Smooth muscle cell (in vitro differentiated cells): ENCODE measurements around the gene ZFPL1. TPM values are rescaled to one million over a fixed set of nuclear protein-coding genes. Genes with fewer than 3 reads are reported as not detected.

Experiments
- DNase-seq: peaks from one replicate; lab custom pipeline; 2025; ENCODE audit not compliant: unreplicated experiment; lab: John Stamatoyannopoulos, UW
- H2AFZ ChIP-seq: fragments of 200-600 bp; sonication (generic); 2 replicates; pipeline ENCODE4 v1.6.0; 2016; ENCODE audit warnings: antibody characterized with exemption, low read depth, mild to moderate bottlenecking
- H3F3A ChIP-seq: fragments of 200-600 bp; sonication (generic); 2 replicates; pipeline ENCODE4 v1.6.0; 2017; ENCODE audit warnings: antibody characterized with exemption, low read depth
- H3K27ac ChIP-seq: fragments of 200-600 bp; sonication (generic); 2 replicates; pipeline ENCODE4 v1.5.1; 2016; ENCODE audit warnings: low read depth, mild to moderate bottlenecking
- H3K27me3 ChIP-seq: fragments of 200-600 bp; sonication (generic); 2 replicates; pipeline ENCODE4 v1.6.1; 2016; ENCODE audit warnings: low read depth, mild to moderate bottlenecking
- H3K36me3 ChIP-seq: fragments of 200-600 bp; sonication (generic); 2 replicates; pipeline ENCODE4 v1.5.1; 2016; ENCODE audit warnings: low read depth
- H3K4me1 ChIP-seq: fragments of 200-600 bp; sonication (generic); 2 replicates; pipeline ENCODE4 v1.5.1; 2016; ENCODE audit warnings: low read depth
- H3K4me2 ChIP-seq: fragments of 200-600 bp; sonication (generic); 2 replicates; pipeline ENCODE4 v1.6.0; 2016; ENCODE audit warnings: mild to moderate bottlenecking
- H3K4me3 ChIP-seq: fragments of 200-600 bp; sonication (generic); 2 replicates; pipeline ENCODE4 v1.5.1; 2016; ENCODE audit warnings: mild to moderate bottlenecking
- H3K79me2 ChIP-seq: fragments of 200-600 bp; sonication (generic); 2 replicates; pipeline ENCODE4 v1.6.0; 2016; ENCODE audit warnings: low read depth, mild to moderate bottlenecking
- H3K9ac ChIP-seq: fragments of 200-600 bp; sonication (generic); 2 replicates; pipeline ENCODE4 v1.6.0; 2016; ENCODE audit warnings: low read depth
- H3K9me3 ChIP-seq: fragments of 200-600 bp; sonication (generic); replicated peaks from 2 replicates; pipeline ENCODE4 v1.5.1; 2016; ENCODE audit warnings: low read depth
- H4K20me1 ChIP-seq: fragments of 200-600 bp; sonication (generic); 2 replicates; pipeline ENCODE4 v1.6.0; 2016; ENCODE audit warnings: low read depth
- CTCF ChIP-seq: fragments of 200-600 bp; sonication (generic); IDR thresholded peaks from 2 replicates; pipeline ENCODE4 v1.5.1; 2017; ENCODE audit warnings: borderline replicate concordance, mild to moderate bottlenecking, antibody characterized with exemption; ENCODE audit not compliant: insufficient read depth, poor library complexity, severe bottlenecking
- WGBS: methylation state at CpG from one replicate; pipeline ENCODE4 v1.1.7; 2016; ENCODE audit warnings: low lambda C conversion rate; 5-methylcytosine and 5-hydroxymethylcytosine counted together
- polyA plus RNA-seq: library from polyadenylated mRNA; unstranded; fragments of >200 nt; fragmentation: Nextera tagmentation; extraction: Ambion mirVana; gene quantifications from 2 replicates; pipeline ENCODE4 v1.2.1, GENCODE V29; 2016
- total RNA-seq: library from RNA; depleted of rRNA; stranded (reverse); fragments of >200 nt; gene quantifications from 2 replicates; pipeline ENCODE4 v1.2.3, GENCODE V29; 2014

The ZFPL1 gene
- total and polyA plus RNA-seq, 2 experiments from 2014 or later: 87.1 to 91.0 TPM

GRCh38 chr11:65132238-65132987 is 48.4 kb downstream of the ZFPL1 start:
- H3K4me3 ChIP-seq: no peak overlapping the region
- TF ChIP-seq CTCF: no peak
- peaks cover 9% of the 10 kb centered on the region for H3F3A ChIP-seq
- no peaks in the 10 kb centered on the region for H3K27me3 ChIP-seq
- WGBS: 95% methylated on average over 10 of the region's 10 CpGs
- H3K9ac ChIP-seq: no peak overlapping the region
- H3K9me3 ChIP-seq: no peaks in the 10 kb centered on the region
- H3K36me3 ChIP-seq: no peaks in the 10 kb centered on the region
- no peak overlapping the region for H3K27ac ChIP-seq
- H3K4me2 ChIP-seq: peak overlapping the region; percentile 83
- DNase-seq: no peak
- peaks cover 18% of the 10 kb centered on the region for H3K79me2 ChIP-seq
- peaks cover 30% of the 10 kb centered on the region for H4K20me1 ChIP-seq
- no peak overlapping the region for H2AFZ ChIP-seq
- H3K4me1 ChIP-seq: peaks cover 5% of the 10 kb centered on the region

- H3K79me2 ChIP-seq: peaks cover 18% of the 10 kb centered on the region
- H3K27me3 ChIP-seq: no peaks in the 10 kb centered on the region
- peaks cover 30% of the 10 kb centered on the region for H4K20me1 ChIP-seq
- peaks cover 8% of the 10 kb centered on the region for H3F3A ChIP-seq
- TF ChIP-seq CTCF: no peak
- no peaks in the 10 kb centered on the region for H3K9me3 ChIP-seq
- peak overlapping the region; percentile 93 for H3K27ac ChIP-seq
- no peak for DNase-seq
- WGBS: 55% methylated on average over 18 of the region's 18 CpGs
- no peak overlapping the region for H2AFZ ChIP-seq
- peak overlapping the region; percentile 65 for H3K4me3 ChIP-seq
- H3K9ac ChIP-seq: peak overlapping the region; percentile 93
- H3K4me2 ChIP-seq: peak overlapping the region; percentile 83
- no peaks in the 10 kb centered on the region for H3K36me3 ChIP-seq
- H3K4me1 ChIP-seq: peaks cover 5% of the 10 kb centered on the region
Observed at GRCh38 chr11:65132988-65133700, 49.1 kb downstream of the ZFPL1 start.

- 4% methylated on average over 20 of the region's 20 CpGs for WGBS
- no peak for DNase-seq
- peaks cover 18% of the 10 kb centered on the region for H3K79me2 ChIP-seq
- peaks cover 5% of the 10 kb centered on the region for H3K4me1 ChIP-seq
- H3F3A ChIP-seq: peaks cover 7% of the 10 kb centered on the region
- no peaks in the 10 kb centered on the region for H3K27me3 ChIP-seq
- peak overlapping the region; percentile 93 for H3K27ac ChIP-seq
- H3K4me2 ChIP-seq: peak overlapping the region; percentile 83
- H4K20me1 ChIP-seq: peaks cover 30% of the 10 kb centered on the region
- H3K4me3 ChIP-seq: peak overlapping the region; percentile 65
- no peaks in the 10 kb centered on the region for H3K36me3 ChIP-seq
- no peak for TF ChIP-seq CTCF
- H3K9me3 ChIP-seq: no peaks in the 10 kb centered on the region
- no peak overlapping the region for H2AFZ ChIP-seq
- H3K9ac ChIP-seq: peak overlapping the region; percentile 93
Observed at GRCh38 chr11:65133724-65134123, 49.7 kb downstream of the ZFPL1 start.
